Amniotic stem cell (primary cell): ENCODE data around the gene SPTBN2.

Experiments
- DNase-seq: peaks from one replicate; lab custom pipeline; 2025; lab: John Stamatoyannopoulos, UW

SPTBN2 gene

GRCh38 chr11:66728693-66729385 is at the start of gene SPTBN2:
Gene SPTBN2, minus strand, starts transcription at chr11:66729216. Its CDS starts 7,976 bp downstream, at chr11:66721240.
- no peak for DNase-seq

DNA sequence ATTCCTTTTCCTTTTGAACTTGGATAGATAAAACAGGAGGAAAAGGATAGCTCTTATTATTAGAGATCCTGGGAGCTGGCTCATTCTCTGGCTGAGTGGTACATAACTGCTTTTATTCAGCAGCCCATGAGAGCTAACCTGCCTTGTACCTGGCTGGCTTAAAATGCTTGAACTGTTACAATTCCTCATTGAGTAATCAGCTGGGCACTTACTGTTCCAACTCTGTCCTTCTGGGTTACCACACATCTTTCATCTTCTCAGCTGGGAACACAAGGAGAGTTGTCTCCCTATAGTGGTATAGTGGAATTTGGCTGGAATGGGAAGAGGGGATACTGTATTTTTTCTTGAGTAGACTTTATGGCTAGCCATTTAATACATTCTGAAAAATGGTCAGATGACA is 39.8 kb upstream of the SPTBN2 start:
- DNase-seq: no peak

GRCh38 chr11:66768088-66768521 is 39.1 kb upstream of the SPTBN2 start:
- no peak for DNase-seq

DNA sequence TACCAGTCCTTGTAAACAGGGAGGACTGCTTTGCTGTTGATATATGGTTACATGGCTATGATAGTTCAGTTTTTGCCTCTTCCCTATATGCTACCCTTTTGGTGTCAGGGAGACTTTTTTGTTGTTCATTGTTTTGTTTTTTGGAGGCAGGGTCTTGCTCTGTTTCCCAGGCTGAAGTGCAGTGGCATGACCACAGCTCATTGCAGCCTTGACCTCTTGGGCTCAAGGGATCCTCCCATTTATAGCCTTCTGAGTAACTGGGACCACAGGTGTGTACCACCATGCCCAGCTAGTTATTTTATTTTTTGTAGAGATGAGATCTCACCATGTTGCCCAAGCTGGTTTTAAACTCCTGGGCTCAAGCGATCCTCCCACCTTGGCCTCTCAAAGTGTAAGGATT is 38.6 kb upstream of the SPTBN2 start:
- DNase-seq: no peak

DNA sequence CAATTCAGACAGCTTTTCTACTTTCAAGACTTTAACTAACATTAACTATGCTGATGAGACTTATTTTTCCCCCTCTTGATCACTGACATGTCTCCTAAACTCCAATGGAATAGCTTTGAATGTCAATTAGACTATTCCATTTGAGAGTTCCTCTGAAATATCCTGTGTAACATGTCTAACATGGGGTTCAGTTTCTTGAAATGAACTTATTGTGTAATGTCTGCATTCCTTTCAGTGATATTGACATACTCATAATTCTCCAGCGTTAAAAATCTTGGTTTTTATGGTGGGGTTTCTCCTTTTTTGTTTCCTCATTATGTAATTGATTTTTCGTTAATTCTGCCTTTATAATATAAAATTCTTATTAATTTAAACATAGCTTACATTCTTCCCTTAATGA is 37.7 kb upstream of the SPTBN2 start:
- DNase-seq: no peak

GRCh38 chr11:66762088-66762487 is 33.1 kb upstream of the SPTBN2 start:
- DNase-seq: no peak

DNA sequence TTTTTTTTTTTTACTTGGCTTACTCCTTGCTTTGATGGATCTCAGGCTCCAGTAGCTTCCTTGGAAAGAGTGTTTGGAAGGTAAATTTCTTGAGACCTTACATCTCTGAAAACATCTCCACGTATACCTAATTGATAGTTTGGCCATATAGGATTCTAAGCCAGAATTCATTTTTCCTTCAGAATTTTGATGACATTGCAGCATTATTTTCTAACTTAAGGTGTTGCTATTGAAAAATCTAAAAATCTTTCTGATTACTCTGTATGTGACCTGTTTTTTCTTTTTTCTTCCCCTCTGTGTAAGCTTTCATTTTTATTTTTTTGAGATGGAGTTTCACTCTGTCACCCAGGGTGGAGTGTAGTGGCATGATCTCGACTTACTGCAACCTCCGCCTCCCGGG is 23.1 kb upstream of the SPTBN2 start:
- DNase-seq: no peak

DNA sequence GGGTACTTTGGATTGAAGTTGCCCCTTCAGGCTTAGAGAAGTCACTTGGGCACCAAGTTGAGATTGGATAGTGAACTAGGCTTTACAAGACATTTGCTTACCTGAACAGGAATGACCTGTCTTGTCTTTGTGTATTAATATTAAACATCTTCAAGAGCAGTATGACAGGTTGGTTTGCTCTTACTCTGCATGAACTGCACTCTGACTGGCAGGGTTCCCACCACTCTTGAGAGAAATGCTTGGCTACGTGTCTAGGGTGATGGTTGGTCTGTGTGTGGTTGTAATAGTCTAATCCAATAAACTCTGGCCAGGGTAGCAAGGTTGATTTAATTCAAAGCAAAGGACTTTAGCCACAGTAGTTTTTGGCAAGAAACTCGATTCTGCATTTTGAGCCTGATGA is 20.1 kb upstream of the SPTBN2 start:
- no peak for DNase-seq

DNA sequence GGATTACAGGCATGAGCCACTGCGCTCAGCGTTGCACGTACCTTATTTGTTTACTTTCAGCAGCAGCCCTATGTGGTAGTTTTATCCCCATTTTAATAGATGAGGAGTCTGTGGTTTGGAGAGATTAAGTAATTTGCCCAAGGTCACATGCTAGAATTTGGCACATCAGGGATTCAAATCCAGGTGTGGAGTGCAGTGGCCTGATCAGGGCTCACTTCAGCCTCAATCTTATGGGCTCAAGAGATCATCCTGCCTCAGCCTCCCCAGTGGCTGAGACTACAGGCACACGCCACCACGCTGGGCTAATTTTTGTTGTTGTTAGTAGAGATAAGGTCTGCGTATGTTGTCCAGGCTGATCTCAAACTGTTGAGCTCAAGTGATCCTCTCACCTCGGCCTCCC is 18.5 kb upstream of the SPTBN2 start:
- no peak for DNase-seq

GRCh38 chr11:66745356-66746235 is 16.6 kb upstream of the SPTBN2 start:
- no peak for DNase-seq

DNA sequence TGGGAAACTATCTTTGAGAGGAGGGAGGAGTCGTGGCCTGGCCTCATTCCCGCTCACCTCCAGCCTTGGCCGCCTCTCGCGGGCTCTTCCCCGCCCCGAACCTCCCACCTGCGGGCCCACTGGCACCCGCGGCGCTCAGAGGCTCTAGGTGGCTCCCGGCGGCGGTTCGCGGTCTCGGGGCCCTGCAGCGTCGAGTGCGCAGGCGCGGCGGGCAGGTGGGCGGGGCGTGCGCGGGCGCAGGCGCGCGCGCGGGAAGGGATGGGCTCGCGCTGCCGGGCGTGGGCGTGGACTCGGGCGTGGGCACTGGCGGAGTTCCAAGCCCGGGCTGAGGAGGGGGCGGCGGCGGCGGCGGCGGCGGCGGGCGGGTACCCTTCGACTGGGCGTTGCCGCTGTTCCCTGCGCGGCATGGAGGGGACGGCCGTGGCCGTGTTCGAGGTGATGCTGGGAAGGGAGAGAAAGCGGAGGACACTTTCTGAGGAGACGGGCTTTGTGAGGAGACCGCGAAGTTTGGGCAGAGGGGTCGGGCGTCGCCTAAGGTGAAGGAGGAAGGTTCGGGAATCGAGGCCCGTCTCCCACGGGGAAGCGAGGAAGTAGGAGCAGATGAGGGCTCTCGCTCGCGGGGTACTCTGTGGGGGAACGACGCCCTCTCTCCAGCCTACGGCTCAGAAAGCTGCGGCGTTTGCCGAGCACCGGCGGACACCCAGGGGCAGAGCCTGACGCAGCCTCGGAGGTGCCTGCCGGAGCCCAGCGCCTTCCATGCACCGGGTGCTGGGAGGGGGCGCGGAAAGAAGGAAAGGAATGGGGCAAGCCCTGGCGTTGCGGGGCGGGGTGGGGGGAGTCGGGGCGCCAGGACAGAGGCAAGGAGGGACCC is 15.7 kb upstream of the SPTBN2 start:
- DNase-seq: peak; percentile 48

DNA sequence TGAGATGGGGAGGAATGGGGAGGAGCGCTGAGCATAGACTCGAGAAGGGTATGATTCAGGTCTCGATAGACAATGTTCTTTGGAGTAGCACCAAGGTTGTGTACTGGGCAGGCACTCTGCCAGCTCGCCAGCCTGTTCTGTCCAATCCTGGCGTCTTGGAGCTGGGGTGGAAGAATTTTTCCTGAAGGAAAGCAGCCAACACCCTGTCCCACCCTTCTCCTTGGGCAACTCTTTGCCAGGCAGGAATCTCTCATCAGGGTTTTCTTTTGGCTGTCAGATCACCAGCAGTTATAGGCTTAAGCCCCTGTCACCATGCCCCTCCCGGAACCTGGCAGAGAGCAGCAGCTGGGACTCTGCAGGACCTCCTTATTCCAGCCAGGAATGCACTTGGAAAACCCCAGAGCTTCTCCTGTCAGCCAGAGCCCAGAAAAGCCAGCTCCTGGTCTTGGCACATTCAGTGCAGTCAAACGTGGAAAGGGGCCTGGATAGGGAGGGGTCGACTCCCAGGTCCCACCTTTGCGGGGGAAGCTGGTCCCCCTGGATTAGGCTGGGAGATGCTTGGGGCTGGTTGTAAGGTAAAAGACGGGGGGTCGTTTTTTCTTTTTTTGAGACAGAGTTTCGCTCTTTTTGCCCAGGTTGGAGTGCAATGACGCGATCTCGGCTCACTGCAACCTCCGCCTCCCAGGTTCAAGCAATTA is 14.4 kb upstream of the SPTBN2 start:
- no peak for DNase-seq

GRCh38 chr11:66741153-66741552 is 12.1 kb upstream of the SPTBN2 start:
- DNase-seq: no peak

GRCh38 chr11:66739983-66740382 is 11.0 kb upstream of the SPTBN2 start:
- DNase-seq: no peak

GRCh38 chr11:66734215-66734614 is 5.2 kb upstream of the SPTBN2 start:
- no peak for DNase-seq

- DNase-seq: no peak
Measured at GRCh38 chr11:66729447-66729846, 431 bp upstream of the SPTBN2 start.

GRCh38 chr11:66728038-66728692 is 851 bp downstream of the SPTBN2 start:
- DNase-seq: no peak

DNA sequence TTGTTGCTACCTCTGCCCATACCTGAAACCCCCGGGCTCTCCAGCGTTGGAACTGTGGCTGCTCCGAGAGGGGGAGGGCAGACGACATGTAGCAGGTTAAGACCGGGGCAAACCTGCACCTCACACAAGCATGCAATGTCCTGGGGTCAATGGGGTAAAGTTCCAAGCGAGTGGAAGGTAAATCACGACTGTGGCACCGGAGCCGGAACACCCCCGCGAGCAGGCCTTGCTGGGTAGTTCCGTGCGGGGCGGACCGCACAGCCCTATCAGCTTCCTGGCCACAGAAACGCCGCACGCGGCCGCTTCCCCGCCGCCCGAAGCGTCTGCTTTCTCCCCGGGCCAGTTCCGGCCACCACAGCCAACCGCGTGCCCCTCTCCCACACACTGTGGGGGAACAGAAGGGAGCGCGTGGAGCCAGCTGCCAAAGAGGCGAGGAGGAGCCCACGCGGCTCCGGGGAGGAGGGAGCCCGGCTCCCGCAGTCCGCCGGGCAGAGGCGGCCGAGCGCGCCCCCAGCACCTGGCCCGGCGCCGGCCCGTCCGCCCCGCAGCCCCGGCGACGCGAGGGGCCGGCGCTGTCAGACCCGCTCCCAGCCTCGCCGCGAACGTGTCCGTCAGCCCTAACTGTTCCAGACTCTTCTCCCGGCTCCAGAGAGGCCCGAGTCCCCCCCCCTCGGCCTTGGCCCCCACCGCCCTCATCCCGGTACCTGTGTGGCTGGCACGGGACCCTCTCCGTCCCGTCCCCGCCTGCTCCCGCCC is 1.6 kb downstream of the SPTBN2 start:
- DNase-seq: no peak

GRCh38 chr11:66725647-66726046 is 3.4 kb downstream of the SPTBN2 start:
- DNase-seq: no peak

- DNase-seq: no peak
Measured at GRCh38 chr11:66725114-66725513, 3.9 kb downstream of the SPTBN2 start.
